ENCODE data around the gene MDM1.

The MDM1 gene

GRCh38 chr12:68276402-68276930 is 55.7 kb downstream of the MDM1 start:
- DNase-seq, result no peak

- no peak for DNase-seq
Observed at GRCh38 chr12:68272732-68273131, 59.4 kb downstream of the MDM1 start.

- no peak for DNase-seq
Observed at GRCh38 chr12:68271346-68271745, 60.8 kb downstream of the MDM1 start.

GRCh38 chr12:68270358-68270757 is 61.8 kb downstream of the MDM1 start:
- no peak for DNase-seq

- no peak for DNase-seq
Observed at GRCh38 chr12:68269779-68270178, 62.4 kb downstream of the MDM1 start.

GRCh38 chr12:68268967-68269366 is 63.2 kb downstream of the MDM1 start:
- DNase-seq, result no peak

GRCh38 chr12:68267892-68268396 is 64.2 kb downstream of the MDM1 start:
- no peak for DNase-seq

GRCh38 chr12:68264857-68265256 is 67.3 kb downstream of the MDM1 start:
- DNase-seq, result no peak

GRCh38 chr12:68264158-68264855 is 67.9 kb downstream of the MDM1 start:
- DNase-seq, result no peak

- no peak for DNase-seq
Observed at GRCh38 chr12:68263366-68263765, 68.8 kb downstream of the MDM1 start.

GRCh38 chr12:68261896-68262295 is 70.3 kb downstream of the MDM1 start:
- no peak for DNase-seq

- DNase-seq, result no peak
Observed at GRCh38 chr12:68260153-68260552, 72.0 kb downstream of the MDM1 start.

GRCh38 chr12:68259318-68259940 is 72.7 kb downstream of the MDM1 start:
- DNase-seq, result no peak

- DNase-seq, result no peak
Observed at GRCh38 chr12:68253504-68253903, 78.7 kb downstream of the MDM1 start, which contains the start of gene IL22. Gene IL22 (minus strand): TSS chr12:68253604. CDS start chr12:68253448, 156 bp downstream.

- no peak for DNase-seq
Observed at GRCh38 chr12:68252077-68252476, 80.1 kb downstream of the MDM1 start.

GRCh38 chr12:68250454-68250853 is 81.7 kb downstream of the MDM1 start:
- DNase-seq, result no peak

GRCh38 chr12:68247785-68248184 is 84.4 kb downstream of the MDM1 start:
- DNase-seq, result no peak

GRCh38 chr12:68246350-68246749 is 85.8 kb downstream of the MDM1 start:
- DNase-seq, result no peak

- DNase-seq, result peak; percentile 58
Observed at GRCh38 chr12:68245180-68246021, 86.8 kb downstream of the MDM1 start.

Measured in right kidney (tissue), 1 donor.